Parathyroid adenoma (tissue), 2 donors: ENCODE data around the gene CACNG6.
"Not testable (repeated sequence)": the region's sequence is repeated elsewhere in the genome, so short reads cannot be mapped to it uniquely, and the experiment has no call there.

Source experiments
- H2AFZ ChIP-seq: fragments of 300-600 bp; sonication (generic); one replicate; pipeline ENCODE4 v1.7.0; 2017; ENCODE audit warnings: antibody characterized with exemption, mild to moderate bottlenecking
- H3K27ac ChIP-seq: fragments of 300-600 bp; sonication (generic); one replicate; pipeline ENCODE4 v1.7.0; 2017
- H3K27me3 ChIP-seq: fragments of 300-600 bp; sonication (generic); one replicate; pipeline ENCODE4 v1.7.0; 2017; ENCODE audit warnings: low read length; ENCODE audit not compliant: control insufficient read depth, insufficient read depth
- H3K36me3 ChIP-seq: fragments of 300-600 bp; sonication (generic); one replicate; pipeline ENCODE4 v1.7.0; 2017; ENCODE audit warnings: low read length; ENCODE audit not compliant: control insufficient read depth, insufficient read depth
- H3K4me1 ChIP-seq: fragments of 300-600 bp; sonication (generic); one replicate; pipeline ENCODE4 v1.7.0; 2017; ENCODE audit warnings: control low read depth
- H3K4me2 ChIP-seq: fragments of 300-600 bp; sonication (generic); one replicate; pipeline ENCODE4 v1.7.0; 2017; ENCODE audit warnings: low read length
- H3K4me3 ChIP-seq: fragments of 300-600 bp; sonication (generic); one replicate; pipeline ENCODE4 v1.7.0; 2017; ENCODE audit warnings: low read depth, low read length
- H3K79me2 ChIP-seq: fragments of 300-600 bp; sonication (generic); one replicate; pipeline ENCODE4 v1.7.0; 2017; ENCODE audit warnings: control low read depth
- H3K9ac ChIP-seq: fragments of 300-600 bp; sonication (generic); one replicate; pipeline ENCODE4 v1.7.0; 2017; ENCODE audit warnings: mild to moderate bottlenecking
- H3K9me3 ChIP-seq: fragments of 300-600 bp; sonication (generic); one replicate; pipeline ENCODE4 v1.7.0; 2017; ENCODE audit warnings: low read length; ENCODE audit not compliant: control insufficient read depth
- TF ChIP-seq, protein P1 (sequence below): fragments of 300-600 bp; sonication (generic); IDR thresholded peaks from one replicate; pipeline ENCODE4 v1.7.0; 2017; ENCODE audit warnings: antibody characterized with exemption, mild to moderate bottlenecking
- donor health status: primary hyperparathyroidism.

Gene CACNG6

DNA sequence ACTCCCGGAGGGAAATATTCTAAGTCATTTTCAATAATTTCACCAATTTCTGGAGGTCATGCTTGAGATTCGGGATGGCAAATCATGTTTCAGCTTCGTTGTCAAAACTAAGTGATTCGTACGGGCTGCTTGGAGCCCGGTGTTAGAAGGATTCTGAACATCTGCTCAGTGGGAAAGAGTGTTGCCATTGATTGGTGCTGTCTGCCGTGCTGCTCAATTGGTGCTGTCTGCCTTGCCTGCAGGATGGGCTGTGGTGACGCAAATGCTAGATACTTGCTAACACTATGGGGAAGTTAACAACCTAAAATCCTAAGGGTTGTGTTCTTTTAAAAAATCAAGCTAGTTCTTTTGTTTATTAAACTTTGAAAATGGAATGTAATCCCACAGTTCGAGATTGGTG, 46.0 kb upstream of the CACNG6 start:
- H2AFZ ChIP-seq = no peak overlapping the region
- peaks cover 11% of the 10 kb centered on the region for H3K27me3 ChIP-seq
- no peaks in the 10 kb centered on the region for H3K36me3 ChIP-seq
- H3K4me1 ChIP-seq = no peaks in the 10 kb centered on the region
- TF ChIP-seq, protein P1, sequence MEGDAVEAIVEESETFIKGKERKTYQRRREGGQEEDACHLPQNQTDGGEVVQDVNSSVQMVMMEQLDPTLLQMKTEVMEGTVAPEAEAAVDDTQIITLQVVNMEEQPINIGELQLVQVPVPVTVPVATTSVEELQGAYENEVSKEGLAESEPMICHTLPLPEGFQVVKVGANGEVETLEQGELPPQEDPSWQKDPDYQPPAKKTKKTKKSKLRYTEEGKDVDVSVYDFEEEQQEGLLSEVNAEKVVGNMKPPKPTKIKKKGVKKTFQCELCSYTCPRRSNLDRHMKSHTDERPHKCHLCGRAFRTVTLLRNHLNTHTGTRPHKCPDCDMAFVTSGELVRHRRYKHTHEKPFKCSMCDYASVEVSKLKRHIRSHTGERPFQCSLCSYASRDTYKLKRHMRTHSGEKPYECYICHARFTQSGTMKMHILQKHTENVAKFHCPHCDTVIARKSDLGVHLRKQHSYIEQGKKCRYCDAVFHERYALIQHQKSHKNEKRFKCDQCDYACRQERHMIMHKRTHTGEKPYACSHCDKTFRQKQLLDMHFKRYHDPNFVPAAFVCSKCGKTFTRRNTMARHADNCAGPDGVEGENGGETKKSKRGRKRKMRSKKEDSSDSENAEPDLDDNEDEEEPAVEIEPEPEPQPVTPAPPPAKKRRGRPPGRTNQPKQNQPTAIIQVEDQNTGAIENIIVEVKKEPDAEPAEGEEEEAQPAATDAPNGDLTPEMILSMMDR = no peak
- H3K27ac ChIP-seq = no peak overlapping the region
- no peaks in the 10 kb centered on the region for H3K9me3 ChIP-seq
- no peaks in the 10 kb centered on the region for H3K79me2 ChIP-seq
- no peak overlapping the region for H3K4me2 ChIP-seq
- no peak overlapping the region for H3K4me3 ChIP-seq
- no peak overlapping the region for H3K9ac ChIP-seq

DNA sequence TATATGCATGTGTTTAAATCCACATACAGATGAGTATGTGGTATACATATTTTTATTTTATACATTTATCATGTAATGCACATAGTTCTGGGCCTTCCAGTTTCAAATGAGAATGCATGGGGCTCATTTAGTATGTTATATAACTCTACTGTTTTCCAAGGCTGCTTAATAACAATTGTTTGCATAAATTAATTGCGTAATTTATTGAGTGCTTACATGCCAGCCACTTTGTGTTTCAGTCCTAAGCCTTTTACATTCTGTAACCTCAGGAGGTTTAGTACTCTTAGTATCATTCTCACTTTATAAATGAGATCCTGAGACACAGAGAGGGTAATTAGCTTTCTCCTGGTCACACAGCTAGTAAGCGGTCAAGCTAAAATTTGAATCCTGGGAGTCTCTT, 45.4 kb upstream of the CACNG6 start:
- Histone ChIP-seq H2AFZ (no peak overlapping the region), H3K9ac (no peak overlapping the region), H3K27ac (no peak overlapping the region), H3K36me3 (no peaks in the 10 kb centered on the region), H3K27me3 (peaks cover 11% of the 10 kb centered on the region), H3K4me2 (no peak overlapping the region), H3K4me1 (no peaks in the 10 kb centered on the region), H3K79me2 (no peaks in the 10 kb centered on the region), H3K4me3 (no peak overlapping the region), H3K9me3 (no peaks in the 10 kb centered on the region)
- TF ChIP-seq, protein P1 = no peak

DNA sequence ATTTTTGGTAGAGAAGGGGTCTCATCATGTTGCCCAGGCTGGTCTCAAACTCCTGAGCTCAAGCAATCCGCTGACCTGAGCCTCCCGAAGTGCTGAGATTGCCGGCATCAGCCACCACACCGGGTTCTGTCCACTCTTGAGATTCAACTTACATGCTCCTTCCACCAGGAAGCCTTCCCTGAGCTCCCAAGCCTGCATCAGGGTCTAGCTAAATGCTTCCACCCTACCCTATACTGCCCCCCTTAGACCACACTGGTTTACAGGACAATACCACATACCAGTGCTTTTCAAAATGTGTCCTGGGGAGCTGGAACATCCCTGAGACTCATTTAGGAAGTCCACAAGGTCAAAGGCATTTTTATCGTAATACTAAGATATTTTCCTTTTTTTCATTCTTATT, 43.8 kb upstream of the CACNG6 start:
- no peak overlapping the region for H2AFZ ChIP-seq
- TF ChIP-seq, protein P1 = no peak
- H3K4me1 ChIP-seq = no peaks in the 10 kb centered on the region
- H3K4me2 ChIP-seq = no peak overlapping the region
- H3K27ac ChIP-seq = no peak overlapping the region
- H3K9me3 ChIP-seq = no peaks in the 10 kb centered on the region
- no peak overlapping the region for H3K9ac ChIP-seq
- peaks cover 6% of the 10 kb centered on the region for H3K27me3 ChIP-seq
- H3K79me2 ChIP-seq = no peaks in the 10 kb centered on the region
- no peaks in the 10 kb centered on the region for H3K36me3 ChIP-seq
- no peak overlapping the region for H3K4me3 ChIP-seq

DNA sequence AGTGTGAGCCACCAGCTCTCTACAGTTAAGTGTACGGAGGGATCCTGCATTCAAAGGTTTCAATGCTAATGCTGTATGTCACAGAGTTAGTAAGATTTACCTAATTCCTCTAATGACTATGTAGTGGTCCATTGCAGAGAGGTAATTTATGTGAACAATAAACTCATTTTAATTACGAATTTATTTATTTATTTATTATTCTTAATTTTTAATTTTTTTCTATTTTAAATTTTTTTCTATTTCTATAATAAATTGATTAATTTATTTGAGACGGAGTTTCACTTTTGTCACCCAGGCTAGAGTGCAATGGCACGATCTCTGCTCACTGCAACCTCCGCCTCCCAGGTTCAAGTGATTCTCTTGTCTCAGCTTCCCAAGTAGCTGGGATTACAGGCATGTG, 42.8 kb upstream of the CACNG6 start:
- not testable (repeated sequence) for H3K27me3 ChIP-seq, H2AFZ ChIP-seq, H3K27ac ChIP-seq, H3K4me1 ChIP-seq, H3K4me3 ChIP-seq, H3K36me3 ChIP-seq, H3K4me2 ChIP-seq, H3K9ac ChIP-seq, H3K9me3 ChIP-seq, H3K79me2 ChIP-seq

DNA sequence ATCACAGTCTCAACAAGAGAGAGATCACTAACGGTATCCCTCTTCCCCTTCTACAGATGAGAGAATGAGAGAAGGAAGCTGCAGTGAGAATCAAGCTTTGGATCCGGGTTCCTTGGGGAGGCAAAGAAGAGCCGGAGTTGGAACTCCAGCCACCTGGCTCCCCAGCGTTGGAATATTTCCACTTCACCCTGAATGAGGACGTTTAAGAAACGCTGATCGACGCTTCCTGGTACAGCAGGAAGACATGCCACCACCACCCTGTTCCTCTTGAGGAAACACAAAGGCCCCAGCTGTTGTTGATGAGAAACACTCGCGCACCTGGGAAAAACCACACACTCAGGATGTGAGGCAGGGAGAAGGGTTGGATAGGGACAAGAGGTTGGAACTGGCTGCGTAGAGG, 40.0 kb upstream of the CACNG6 start:
- TF ChIP-seq, protein P1 = no peak
- no peaks in the 10 kb centered on the region for H3K4me1 ChIP-seq
- H3K27me3 ChIP-seq = no peaks in the 10 kb centered on the region
- H3K9ac ChIP-seq = no peak overlapping the region
- H3K4me2 ChIP-seq = no peak overlapping the region
- no peak overlapping the region for H3K27ac ChIP-seq
- H3K36me3 ChIP-seq = no peaks in the 10 kb centered on the region
- no peaks in the 10 kb centered on the region for H3K9me3 ChIP-seq
- no peak overlapping the region for H2AFZ ChIP-seq
- no peaks in the 10 kb centered on the region for H3K79me2 ChIP-seq
- no peak overlapping the region for H3K4me3 ChIP-seq
